Natural killer cell (primary cell): Measurements from ENCODE around the gene LTF. TPM values are rescaled to one million over a fixed set of nuclear protein-coding genes. Genes with fewer than 3 reads are reported as not detected.
A peak's percentile ranks its signal among the peaks of the same experiment; 100 is the strongest.

Source experiments
- ATAC-seq, 3 donors: fragments of 150-1000 bp in 2 of 3; fragments of 200-7000 bp in 1 of 3; cut with Tn5 transposase; 1 replicate in 1 of 3; 2 replicates in 2 of 3; pipeline ENCODE4 v1.10.0; 2021; ENCODE audit warnings: mild to moderate bottlenecking in 2 of 3, moderate library complexity in 2 of 3
- DNase-seq, 2 donors: peaks; one replicate each; pipeline versions ENCODE4 v3.0.0 to v3.0.0-alpha.2; 2013 to 2021; ENCODE audit warnings: mixed read lengths in 1 of 2
- H3K27ac ChIP-seq: one replicate; pipeline ENCODE4 v1.5.1; 2013; ENCODE audit warnings: mild to moderate bottlenecking, low read length
- H3K27me3 ChIP-seq: one replicate; pipeline ENCODE4 v1.6.1; 2013; ENCODE audit warnings: low read length; ENCODE audit not compliant: control insufficient read depth, insufficient read depth
- H3K36me3 ChIP-seq: one replicate; pipeline ENCODE4 v1.6.1; 2013; ENCODE audit warnings: low read length; ENCODE audit not compliant: control insufficient read depth, insufficient read depth
- H3K4me1 ChIP-seq: one replicate; pipeline ENCODE4 v1.6.1; 2013; ENCODE audit warnings: low read length; ENCODE audit not compliant: control insufficient read depth, insufficient read depth
- H3K4me3 ChIP-seq: one replicate; pipeline ENCODE4 v1.5.1; 2013; ENCODE audit warnings: low read length
- H3K9me3 ChIP-seq: one replicate; pipeline ENCODE4 v1.6.1; 2013; ENCODE audit warnings: low read length; ENCODE audit not compliant: control insufficient read depth, insufficient read depth
- H3K27ac Mint-ChIP-seq, 2 donors: one replicate each; pipeline ENCODE4 v1.8.0; 2022; ENCODE audit warnings: mild to moderate bottlenecking in 2 of 2, mixed read lengths in 2 of 2, moderate library complexity in 1 of 2
- H3K27me3 Mint-ChIP-seq, 2 donors: one replicate each; pipeline ENCODE4 v1.8.0; 2022; ENCODE audit warnings: low read depth in 2 of 2, mixed read lengths in 2 of 2
- H3K36me3 Mint-ChIP-seq: one replicate; pipeline ENCODE4 v1.8.0; 2022; ENCODE audit warnings: mixed read lengths
- H3K4me1 Mint-ChIP-seq, 2 donors: one replicate each; pipeline ENCODE4 v1.8.0; 2022; ENCODE audit warnings: mixed read lengths in 2 of 2
- H3K4me3 Mint-ChIP-seq: one replicate; pipeline ENCODE4 v1.8.0; 2022; ENCODE audit warnings: mild to moderate bottlenecking, moderate library complexity, mixed read lengths
- H3K9me3 Mint-ChIP-seq, 2 donors: one replicate each; pipeline ENCODE4 v1.8.0; 2022; ENCODE audit warnings: mixed read lengths in 2 of 2
- WGBS: methylation state at CpG from one replicate; pipeline ENCODE4 v1.1.7; 2013; ENCODE audit warnings: missing lambda C conversion rate; ENCODE audit not compliant: insufficient coverage; 5-methylcytosine and 5-hydroxymethylcytosine counted together
- intact Hi-C: fragments of 100-400 bp; cut with micrococcal nuclease; formaldehyde crosslinking; loops from one replicate; pipeline ENCODE4 v1.14.2; 2022
- total RNA-seq, 4 donors: library from RNA; stranded (reverse); fragments of 120-200 nt in 1 of 4; gene quantifications; one replicate each; pipeline versions ENCODE4 v1.2.3 to v1.2.4, GENCODE V29; 2013 to 2022
- TF ChIP-seq, protein P1 (sequence below): fragments of 200-600 bp; IDR thresholded peaks from one replicate; pipeline ENCODE4 v1.8.0; 2022; ENCODE audit warnings: antibody characterized with exemption

Gene LTF
- total RNA-seq, 3 donors from 2014 or later (not counting 1 experiment from before 2014, with no cell fraction given), result 1.0 to 1.1 TPM; not detected in 1

DNA sequence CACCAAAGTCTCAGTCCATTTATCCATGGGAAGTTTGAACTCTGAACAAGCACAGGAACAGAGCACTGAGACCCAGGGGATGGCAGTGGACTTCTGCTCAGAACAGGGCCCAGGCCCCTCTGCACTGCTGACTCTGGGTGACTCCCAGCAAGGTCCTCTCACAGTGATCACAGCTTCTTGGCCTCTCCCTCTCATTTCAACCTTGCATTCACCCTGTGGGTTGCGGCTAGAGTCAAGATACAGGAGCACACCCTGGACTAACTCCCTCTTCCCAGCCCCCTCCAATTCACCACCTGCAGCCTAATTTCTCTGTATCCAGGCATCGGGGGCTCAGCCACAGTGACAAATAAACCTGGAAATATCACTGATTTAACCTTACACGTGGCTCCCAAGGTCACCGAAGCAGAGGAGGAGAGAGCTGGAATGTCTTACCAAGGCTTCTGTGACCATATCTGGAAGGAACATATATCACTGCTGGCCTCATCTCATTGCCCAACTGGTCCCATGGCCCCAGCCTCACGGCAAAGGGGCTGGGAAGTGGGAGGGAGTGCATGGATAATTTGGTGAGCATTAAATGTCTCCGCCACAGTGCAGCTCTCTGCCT lies 34.3 kb upstream of the LTF start:
- DNase-seq, result no peak
- Histone ChIP-seq H3K4me3 (no peak overlapping the region), H3K4me1 (no peaks in the 10 kb centered on the region), H3K9me3 (no peaks in the 10 kb centered on the region), H3K27ac (no peak overlapping the region), H3K27me3 (no peaks in the 10 kb centered on the region), H3K36me3 (no peaks in the 10 kb centered on the region)
- Mint-ChIP-seq H3K4me3 (no peak overlapping the region), H3K27me3 (peaks cover 0 to 3% of the 10 kb centered on the region in 2 donors), H3K4me1 (no peaks in the 10 kb centered on the region), H3K9me3 (no peaks in the 10 kb centered on the region), H3K27ac (no peak overlapping the region), H3K36me3 (no peaks in the 10 kb centered on the region)
- 93% methylated on average over 6 of the region's 6 CpGs for WGBS
- TF ChIP-seq, protein P1, sequence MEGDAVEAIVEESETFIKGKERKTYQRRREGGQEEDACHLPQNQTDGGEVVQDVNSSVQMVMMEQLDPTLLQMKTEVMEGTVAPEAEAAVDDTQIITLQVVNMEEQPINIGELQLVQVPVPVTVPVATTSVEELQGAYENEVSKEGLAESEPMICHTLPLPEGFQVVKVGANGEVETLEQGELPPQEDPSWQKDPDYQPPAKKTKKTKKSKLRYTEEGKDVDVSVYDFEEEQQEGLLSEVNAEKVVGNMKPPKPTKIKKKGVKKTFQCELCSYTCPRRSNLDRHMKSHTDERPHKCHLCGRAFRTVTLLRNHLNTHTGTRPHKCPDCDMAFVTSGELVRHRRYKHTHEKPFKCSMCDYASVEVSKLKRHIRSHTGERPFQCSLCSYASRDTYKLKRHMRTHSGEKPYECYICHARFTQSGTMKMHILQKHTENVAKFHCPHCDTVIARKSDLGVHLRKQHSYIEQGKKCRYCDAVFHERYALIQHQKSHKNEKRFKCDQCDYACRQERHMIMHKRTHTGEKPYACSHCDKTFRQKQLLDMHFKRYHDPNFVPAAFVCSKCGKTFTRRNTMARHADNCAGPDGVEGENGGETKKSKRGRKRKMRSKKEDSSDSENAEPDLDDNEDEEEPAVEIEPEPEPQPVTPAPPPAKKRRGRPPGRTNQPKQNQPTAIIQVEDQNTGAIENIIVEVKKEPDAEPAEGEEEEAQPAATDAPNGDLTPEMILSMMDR, result no peak
- intact Hi-C loops, result no loop called here
- ATAC-seq, result no peak

DNA sequence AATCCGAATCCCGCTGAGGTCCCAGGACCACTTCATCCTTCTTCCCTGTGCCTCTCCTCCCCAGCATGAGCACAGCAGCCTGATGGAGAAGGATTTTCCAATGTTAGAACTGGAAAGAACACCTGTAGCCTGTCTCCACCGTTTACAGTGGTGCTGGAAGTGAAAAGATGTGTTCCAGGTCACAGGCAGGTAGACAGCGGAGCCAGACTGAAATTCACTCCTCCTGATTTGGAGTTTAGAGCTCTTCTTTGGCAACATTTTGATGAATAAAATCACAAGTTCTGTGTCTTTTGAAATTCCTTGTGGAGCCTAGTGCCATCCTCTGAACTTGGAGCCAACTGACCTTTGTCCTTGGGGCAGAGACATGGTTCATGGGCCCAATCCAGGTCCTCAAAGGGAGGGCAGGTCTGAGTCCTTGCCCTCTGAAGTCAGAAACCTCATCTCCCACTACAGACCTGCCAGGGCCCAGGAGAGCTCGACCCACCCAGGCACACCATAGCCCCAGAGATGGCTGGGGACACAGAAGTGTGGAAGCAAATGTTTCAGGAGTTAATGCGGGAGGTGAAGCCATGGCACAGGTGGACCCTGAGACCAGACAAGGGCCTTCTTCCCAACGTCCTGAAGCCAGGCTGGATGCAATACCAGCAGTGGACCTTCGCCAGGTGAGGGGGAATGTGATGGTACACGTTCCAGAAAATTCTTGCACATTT lies 33.0 kb upstream of the LTF start, which contains the start of gene RTP3:
Gene RTP3, plus strand, starts transcription at position 421 of the 710 bp plus-strand sequence. Its CDS starts 87 bp downstream, at position 508.
- Mint-ChIP-seq H3K9me3 (no peaks in the 10 kb centered on the region), H3K4me1 (no peaks in the 10 kb centered on the region), H3K4me3 (no peak within 1 kb of the TSS), H3K36me3 (no peaks in the 10 kb centered on the region), H3K27ac (no peak within 1 kb of the TSS), H3K27me3 (peaks cover 0 to 3% of the 10 kb centered on the region in 2 donors)
- TF ChIP-seq, protein P1, result no peak
- H3K27ac ChIP-seq, result no peak within 1 kb of the TSS
- intact Hi-C loops, result no loop called here
- no peak within 1 kb of the TSS for H3K4me3 ChIP-seq
- H3K4me1 ChIP-seq, result no peaks in the 10 kb centered on the region
- DNase-seq (no peak), ATAC-seq (no peak)
- H3K27me3 ChIP-seq, result no peaks in the 10 kb centered on the region
- H3K36me3 ChIP-seq, result no peaks in the 10 kb centered on the region
- 84% methylated on average over 9 of the region's 9 CpGs for WGBS
- no peaks in the 10 kb centered on the region for H3K9me3 ChIP-seq

- TF ChIP-seq, protein P1, result peak; percentile 35
- peak in 1 of 3 donors; percentile 45 for ATAC-seq
Observed at GRCh38 chr3:46496746-46497555, 32.2 kb upstream of the LTF start.

More at GRCh38 chr3:46496746-46497555, 32.2 kb upstream of the LTF start:
- Histone ChIP-seq H3K4me3 (no peak overlapping the region), H3K4me1 (no peaks in the 10 kb centered on the region), H3K27me3 (no peaks in the 10 kb centered on the region), H3K9me3 (no peaks in the 10 kb centered on the region), H3K27ac (no peak overlapping the region), H3K36me3 (no peaks in the 10 kb centered on the region)
- 68% methylated on average over 9 of the region's 9 CpGs for WGBS
- intact Hi-C loops, result no loop called here
- no peak overlapping the region for H3K4me3 Mint-ChIP-seq
- peaks cover 0 to 3% of the 10 kb centered on the region in 2 donors for H3K27me3 Mint-ChIP-seq
- no peaks in the 10 kb centered on the region for H3K9me3 Mint-ChIP-seq
- peak in 1 of 2 donors; percentile 74 for DNase-seq
- H3K27ac Mint-ChIP-seq, result no peak overlapping the region
- no peaks in the 10 kb centered on the region for H3K36me3 Mint-ChIP-seq
- no peaks in the 10 kb centered on the region for H3K4me1 Mint-ChIP-seq
